Breast epithelium (tissue), 4 donors: Measurements from ENCODE around the gene CHCHD1. TPM values are rescaled to one million over a fixed set of nuclear protein-coding genes. Genes with fewer than 3 reads are reported as not detected.
A peak's percentile ranks its signal among the peaks of the same experiment; 100 is the strongest.
"Not testable (repeated sequence)": the region's sequence is repeated elsewhere in the genome, so short reads cannot be mapped to it uniquely, and the experiment has no call there.

Source experiments
- DNase-seq, 2 donors: peaks; one replicate each; pipeline ENCODE4 v3.0.0-alpha.2; 2019; ENCODE audit warnings: low spot score in 2 of 2
- H3K27ac ChIP-seq, 2 donors: fragments of 200-600 bp; sonication (generic) in 1 of 2; one replicate each; pipeline ENCODE4 v1.5.1; 2016 to 2019; ENCODE audit warnings: mild to moderate bottlenecking in 1 of 2
- H3K27me3 ChIP-seq, 2 donors: fragments of 200-600 bp; sonication (generic) in 1 of 2; one replicate each; pipeline versions ENCODE4 v1.5.1 to v1.6.0; 2017 to 2019; ENCODE audit warnings: control low read depth in 1 of 2, mild to moderate bottlenecking in 1 of 2
- H3K36me3 ChIP-seq: fragments of 200-600 bp; one replicate; pipeline ENCODE4 v1.5.1; 2019
- H3K4me1 ChIP-seq, 2 donors: fragments of 200-600 bp; sonication (generic); one replicate each; pipeline ENCODE4 v1.5.1; 2016 to 2019; ENCODE audit warnings: control low read depth in 1 of 2
- H3K4me3 ChIP-seq, 3 donors: fragments of 200-600 bp; sonication (generic); 1 replicate in 2 of 3; 2 replicates in 1 of 3; pipeline ENCODE4 v1.5.1; 2016 to 2019; ENCODE audit warnings: mild to moderate bottlenecking in 3 of 3, moderate library complexity in 2 of 3
- H3K9me3 ChIP-seq, 2 donors: fragments of 200-600 bp; sonication (generic) in 1 of 2; one replicate each; pipeline ENCODE4 v1.5.1; 2016 to 2019; ENCODE audit warnings: control low read depth in 1 of 2
- POLR2A ChIP-seq: fragments of 450-650 bp; IDR thresholded peaks from one replicate; pipeline ENCODE4 v1.6.1; 2016; ENCODE audit warnings: antibody characterized with exemption, mild to moderate bottlenecking, moderate library complexity
- POLR2AphosphoS5 ChIP-seq, 3 donors: sonication (generic); formaldehyde crosslinking; IDR thresholded peaks; one replicate each; pipeline ENCODE4 v1.6.1; 2017; ENCODE audit warnings: antibody characterized with exemption in 3 of 3
- intact Hi-C: fragments of 100-400 bp; cut with DNase I; formaldehyde crosslinking; loops from one replicate; pipeline ENCODE4 v1.15.1; 2023; ENCODE audit warnings: low total_unique reads
- total RNA-seq, 3 donors: library from RNA; depleted of rRNA; stranded (reverse); fragments of >200 nt; gene quantifications; one replicate each; pipeline ENCODE4 v1.1.0, GENCODE V29; 2016
- TF ChIP-seq, protein P1 (sequence below), 3 donors: fragments of 450-650 bp; IDR thresholded peaks; one replicate each; pipeline ENCODE4 v1.5.1; 2016 to 2017; ENCODE audit warnings: antibody characterized with exemption in 3 of 3, mild to moderate bottlenecking in 3 of 3, moderate library complexity in 3 of 3

The CHCHD1 gene
- total RNA-seq, 3 donors from 2014 or later: 25.1 to 37.0 (median 29.9) TPM

DNA sequence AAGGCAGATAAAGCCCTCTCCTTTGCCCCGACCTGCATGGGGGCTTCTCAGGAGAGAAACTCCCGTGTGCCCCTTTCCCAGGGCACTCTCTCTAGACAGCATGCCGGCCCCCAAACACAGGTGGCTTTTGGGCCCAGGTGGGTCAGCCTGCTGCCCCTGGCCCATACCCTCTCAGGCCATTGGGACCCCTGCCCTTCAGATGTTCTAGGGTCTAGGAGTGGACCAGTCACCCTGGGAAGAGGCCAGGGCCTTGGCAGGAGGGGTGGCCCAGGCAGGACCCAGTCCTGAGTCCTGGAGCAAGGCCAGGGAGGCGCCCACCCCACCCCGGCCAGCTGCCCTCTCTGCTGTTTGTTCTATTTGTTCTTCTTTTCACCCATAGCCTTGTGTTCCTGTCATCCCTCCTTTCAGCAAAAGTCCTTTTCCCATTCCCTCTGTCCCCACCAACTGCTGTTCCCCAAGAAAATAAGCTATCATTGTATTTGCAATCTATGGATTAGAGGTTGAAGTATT, 47.0 kb upstream of the CHCHD1 start:
- DNase-seq: no peak
- H3K27me3 ChIP-seq: no peaks in the 10 kb centered on the region
- no peaks in the 10 kb centered on the region for H3K36me3 ChIP-seq
- H3K27ac ChIP-seq: no peak overlapping the region
- TF ChIP-seq POLR2AphosphoS5 (IDR thresholded peaks at IDR 0.05) (no peak), POLR2A (no peak)
- TF ChIP-seq, protein P1, sequence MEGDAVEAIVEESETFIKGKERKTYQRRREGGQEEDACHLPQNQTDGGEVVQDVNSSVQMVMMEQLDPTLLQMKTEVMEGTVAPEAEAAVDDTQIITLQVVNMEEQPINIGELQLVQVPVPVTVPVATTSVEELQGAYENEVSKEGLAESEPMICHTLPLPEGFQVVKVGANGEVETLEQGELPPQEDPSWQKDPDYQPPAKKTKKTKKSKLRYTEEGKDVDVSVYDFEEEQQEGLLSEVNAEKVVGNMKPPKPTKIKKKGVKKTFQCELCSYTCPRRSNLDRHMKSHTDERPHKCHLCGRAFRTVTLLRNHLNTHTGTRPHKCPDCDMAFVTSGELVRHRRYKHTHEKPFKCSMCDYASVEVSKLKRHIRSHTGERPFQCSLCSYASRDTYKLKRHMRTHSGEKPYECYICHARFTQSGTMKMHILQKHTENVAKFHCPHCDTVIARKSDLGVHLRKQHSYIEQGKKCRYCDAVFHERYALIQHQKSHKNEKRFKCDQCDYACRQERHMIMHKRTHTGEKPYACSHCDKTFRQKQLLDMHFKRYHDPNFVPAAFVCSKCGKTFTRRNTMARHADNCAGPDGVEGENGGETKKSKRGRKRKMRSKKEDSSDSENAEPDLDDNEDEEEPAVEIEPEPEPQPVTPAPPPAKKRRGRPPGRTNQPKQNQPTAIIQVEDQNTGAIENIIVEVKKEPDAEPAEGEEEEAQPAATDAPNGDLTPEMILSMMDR (IDR thresholded peaks at IDR 0.05): no peak
- no peaks in the 10 kb centered on the region for H3K9me3 ChIP-seq
- H3K4me3 ChIP-seq: no peak overlapping the region
- H3K4me1 ChIP-seq: peaks cover 0 to 5% of the 10 kb centered on the region in 2 donors
- intact Hi-C loops: no loop called here

DNA sequence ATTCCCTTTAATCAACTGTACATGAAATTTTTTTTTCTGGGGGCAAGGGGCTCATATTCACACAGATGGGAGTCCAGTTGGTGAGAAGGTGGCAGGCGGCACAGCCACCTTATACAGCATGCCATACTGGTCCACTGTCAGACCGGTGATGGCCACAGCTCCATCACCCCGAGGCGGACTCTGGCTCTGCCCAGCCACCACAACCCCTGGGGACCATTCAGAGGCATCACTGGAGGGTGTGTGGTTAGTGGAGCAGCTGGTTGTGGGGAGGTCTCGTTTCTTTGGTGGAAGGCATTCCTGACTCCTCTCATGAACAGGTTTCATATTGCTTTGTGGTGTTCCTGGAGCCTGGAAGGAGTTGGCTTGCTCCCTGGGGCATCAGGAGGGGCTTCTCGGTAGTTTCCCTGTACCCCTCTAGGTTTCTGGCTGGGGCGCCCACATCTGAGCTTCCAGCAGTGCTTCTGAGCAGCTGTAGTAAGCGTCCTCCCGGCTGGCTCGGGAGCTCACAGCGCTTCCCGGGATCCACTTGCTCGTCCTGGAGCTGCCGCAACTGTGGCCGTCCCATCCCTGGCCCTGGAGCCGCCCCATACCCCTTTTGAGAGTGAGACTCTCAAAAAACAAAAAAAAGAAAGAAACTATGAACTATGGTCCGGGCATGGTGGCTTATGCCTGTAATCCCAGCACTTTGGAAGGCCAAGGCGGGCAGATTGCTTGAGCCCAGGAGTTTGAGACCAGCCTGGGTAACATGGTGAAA, 41.2 kb upstream of the CHCHD1 start:
- H3K36me3 ChIP-seq, H3K4me1 ChIP-seq, DNase-seq, intact Hi-C loops, H3K27me3 ChIP-seq, H3K27ac ChIP-seq, H3K4me3 ChIP-seq, H3K9me3 ChIP-seq: not testable (repeated sequence)

DNA sequence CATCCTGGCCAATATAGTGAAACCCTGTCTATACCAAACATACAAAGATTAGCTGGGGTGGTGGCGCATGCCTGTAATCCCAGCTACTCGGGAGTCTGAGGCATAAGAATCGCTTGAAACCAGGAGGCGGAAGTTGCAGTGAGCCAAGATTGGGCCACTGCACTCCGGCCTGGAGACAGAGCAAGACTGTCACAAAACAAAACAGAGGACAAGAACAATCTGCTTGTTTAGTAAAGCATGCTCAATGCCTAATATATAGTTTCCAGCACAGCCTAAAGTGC, 39.5 kb upstream of the CHCHD1 start:
- TF ChIP-seq, protein P1 (IDR thresholded peaks at IDR 0.05): no peak
- no peak for TF ChIP-seq POLR2AphosphoS5 (IDR thresholded peaks at IDR 0.05)
- TF ChIP-seq POLR2A: no peak
- peak overlapping the region in 1 of 3 donors; percentile 77 for H3K4me3 ChIP-seq
- H3K9me3 ChIP-seq: no peaks in the 10 kb centered on the region
- no peak for DNase-seq
- no peaks in the 10 kb centered on the region for H3K36me3 ChIP-seq
- intact Hi-C loops: no loop called here
- H3K27me3 ChIP-seq: no peaks in the 10 kb centered on the region
- peaks cover 6 to 9% of the 10 kb centered on the region in 2 donors for H3K4me1 ChIP-seq
- peak overlapping the region in 1 of 2 donors; percentile 53 for H3K27ac ChIP-seq

DNA sequence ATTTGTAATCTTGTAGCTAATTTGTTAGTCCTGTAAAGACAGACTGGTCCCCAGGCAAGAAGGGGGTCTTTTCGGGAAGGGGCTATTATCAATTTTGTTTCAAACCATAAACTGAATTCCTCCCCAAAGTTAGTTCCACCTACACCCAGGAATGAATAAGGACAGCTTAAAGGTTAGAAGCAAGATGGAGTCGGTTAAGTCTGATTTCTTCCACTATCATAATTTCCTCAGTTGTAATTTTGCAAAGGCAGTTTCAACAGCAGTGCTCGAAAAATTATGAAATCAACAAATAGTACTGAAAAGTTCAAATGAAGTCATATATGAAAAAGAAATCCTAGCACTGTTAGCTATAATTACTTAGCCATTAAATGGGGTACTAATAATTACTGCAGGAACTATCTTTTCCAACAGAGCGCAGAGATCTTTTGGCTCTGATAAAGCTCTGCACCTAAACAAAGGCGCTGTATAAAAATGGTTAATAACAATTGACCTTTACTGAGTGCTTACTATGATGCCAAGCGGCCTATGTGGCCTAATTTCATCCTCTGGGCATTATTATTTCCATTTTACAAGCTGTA, 38.4 kb upstream of the CHCHD1 start:
- Histone ChIP-seq H3K27ac (peak overlapping the region; percentile 93 to 94), H3K4me1 (peaks cover 6 to 11% of the 10 kb centered on the region in 2 donors), H3K36me3 (no peaks in the 10 kb centered on the region), H3K9me3 (no peaks in the 10 kb centered on the region), H3K27me3 (no peaks in the 10 kb centered on the region), H3K4me3 (peak overlapping the region; percentile 71 to 97 (median 77))
- intact Hi-C loops: no loop called here
- no peak for TF ChIP-seq POLR2AphosphoS5 (IDR thresholded peaks at IDR 0.05)
- TF ChIP-seq, protein P1 (IDR thresholded peaks at IDR 0.05): no peak
- no peak for TF ChIP-seq POLR2A
- DNase-seq: no peak

DNA sequence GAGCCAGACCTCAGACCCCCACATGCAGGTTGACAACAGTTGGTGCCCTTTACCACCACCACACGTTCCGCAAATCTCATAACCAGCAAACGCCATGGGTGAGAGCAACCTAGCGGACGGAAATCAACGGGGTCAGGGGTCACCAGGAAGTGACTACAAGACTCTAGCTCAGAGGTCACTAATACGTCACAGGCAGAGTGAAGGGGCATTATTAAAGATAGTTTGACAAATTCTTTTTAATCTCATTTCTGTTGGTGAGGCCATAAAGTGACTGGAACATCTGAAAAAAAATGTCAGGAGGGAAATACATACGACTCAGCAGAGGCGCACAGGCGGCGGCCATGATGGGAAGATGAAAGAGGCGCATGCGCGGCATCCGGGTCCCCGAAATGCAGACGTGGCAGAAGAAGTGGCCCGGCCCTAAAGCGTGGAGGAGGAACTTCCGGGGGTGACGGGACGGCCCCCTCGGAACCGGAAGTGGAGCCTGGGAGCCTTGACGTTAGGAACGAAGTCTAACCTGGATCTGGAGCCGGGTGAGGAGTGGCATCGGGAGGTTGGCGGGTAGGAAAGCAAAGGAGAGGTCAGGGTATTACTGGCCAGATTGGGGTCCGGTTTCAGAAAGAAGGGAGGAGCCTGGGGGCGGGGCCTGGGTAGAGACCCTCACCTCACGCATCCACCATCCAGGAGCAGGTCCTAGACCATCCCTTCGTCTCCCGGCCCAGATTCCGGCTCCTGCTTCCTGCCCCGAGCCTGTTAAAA, 37.8 kb upstream of the CHCHD1 start, which contains the start of gene SEC24C:
TSS of gene SEC24C (plus strand) at position 468 of the 759 bp plus-strand sequence. CDS start 2,461 bp downstream, outside the sequence.
- Histone ChIP-seq H3K27me3 (no peaks in the 10 kb centered on the region), H3K27ac (peak within 1 kb of the TSS; percentile 93 to 94), H3K9me3 (no peaks in the 10 kb centered on the region), H3K4me3 (peak within 1 kb of the TSS; percentile 71 to 97 (median 77)), H3K36me3 (no peaks in the 10 kb centered on the region), H3K4me1 (peaks cover 6 to 17% of the 10 kb centered on the region in 2 donors)
- TF ChIP-seq POLR2A (peak; percentile 52), POLR2AphosphoS5 (IDR thresholded peaks at IDR 0.05) (peak; percentile 88 to 98 (median 95))
- TF ChIP-seq, protein P1 (IDR thresholded peaks at IDR 0.05): no peak
- intact Hi-C loops: no loop called here
- DNase-seq: peak; percentile 95 to 96
